Mesendoderm (in vitro differentiated cells): ENCODE measurements around the gene CPLX1.

ENCODE experiments used
- DNase-seq: peaks from one replicate; pipeline ENCODE4 v3.0.0; 2013
- H2AK5ac ChIP-seq: 2 replicates; pipeline ENCODE4 v1.6.1; 2013; ENCODE audit warnings: low read length, inconsistent platforms
- H2BK120ac ChIP-seq: 2 replicates; pipeline ENCODE4 v1.6.1; 2013; ENCODE audit warnings: low read depth, mild to moderate bottlenecking, low read length, moderate library complexity, mixed read lengths
- H2BK15ac ChIP-seq: replicated peaks from 2 replicates; pipeline ENCODE4 v1.6.1; 2013; ENCODE audit warnings: low read depth, mild to moderate bottlenecking, moderate library complexity
- H2BK5ac ChIP-seq: 2 replicates; pipeline ENCODE4 v1.6.1; 2013; ENCODE audit warnings: low read length, inconsistent platforms
- H3K18ac ChIP-seq: 2 replicates; pipeline ENCODE4 v1.6.1; 2013; ENCODE audit warnings: mild to moderate bottlenecking, low read length, mixed read lengths
- H3K23ac ChIP-seq: one replicate; pipeline ENCODE4 v1.6.1; 2013; ENCODE audit warnings: low read length
- H3K27ac ChIP-seq: 2 replicates; pipeline ENCODE4 v1.5.1; 2013; ENCODE audit warnings: low read depth, mild to moderate bottlenecking, inconsistent platforms, low read length, moderate library complexity
- H3K27me3 ChIP-seq: 2 replicates; pipeline ENCODE4 v1.6.1; 2013; ENCODE audit warnings: low read length, control low read depth, mild to moderate bottlenecking, inconsistent platforms; ENCODE audit not compliant: insufficient read depth, poor library complexity
- H3K36me3 ChIP-seq: 2 replicates; pipeline ENCODE4 v1.6.1; 2013; ENCODE audit warnings: low read length, inconsistent platforms; ENCODE audit not compliant: control insufficient read depth, insufficient read depth
- H3K4ac ChIP-seq: one replicate; pipeline ENCODE4 v1.6.1; 2013; ENCODE audit warnings: low read depth, mild to moderate bottlenecking, low read length, moderate library complexity
- H3K4me1 ChIP-seq: 2 replicates; pipeline ENCODE4 v1.6.1; 2013; ENCODE audit warnings: low read depth, low read length, inconsistent platforms; ENCODE audit not compliant: control insufficient read depth
- H3K4me2 ChIP-seq: 2 replicates; pipeline ENCODE4 v1.6.1; 2013; ENCODE audit warnings: low read length
- H3K4me3 ChIP-seq: 2 replicates; pipeline ENCODE4 v1.5.1; 2013; ENCODE audit warnings: mild to moderate bottlenecking, low read length
- H3K56ac ChIP-seq: one replicate; pipeline ENCODE4 v1.6.1; 2013; ENCODE audit warnings: low read length
- H3K79me1 ChIP-seq: 2 replicates; pipeline ENCODE4 v1.6.1; 2013; ENCODE audit warnings: low read length, inconsistent platforms
- H3K79me2 ChIP-seq: 2 replicates; pipeline ENCODE4 v1.6.1; 2013; ENCODE audit warnings: mild to moderate bottlenecking, low read length; ENCODE audit not compliant: control insufficient read depth, insufficient read depth
- H3K9ac ChIP-seq: 2 replicates; pipeline ENCODE4 v1.6.1; 2013; ENCODE audit warnings: low read length, inconsistent platforms
- H4K5ac ChIP-seq: one replicate; pipeline ENCODE4 v1.6.1; 2013; ENCODE audit warnings: low read length
- H4K8ac ChIP-seq: one replicate; pipeline ENCODE4 v1.6.1; 2013; ENCODE audit warnings: low read depth, mild to moderate bottlenecking, control low read depth, low read length, moderate library complexity
- WGBS: extraction: QIAGEN DNeasy Blood & Tissue Kit; methylation state at CpG from one replicate; pipeline ENCODE4 v1.1.7; 2013; ENCODE audit warnings: low lambda C conversion rate, missing lambda C conversion rate; ENCODE audit not compliant: insufficient coverage; ENCODE audit errors: extremely low coverage; 5-methylcytosine and 5-hydroxymethylcytosine counted together

CPLX1 gene

DNA sequence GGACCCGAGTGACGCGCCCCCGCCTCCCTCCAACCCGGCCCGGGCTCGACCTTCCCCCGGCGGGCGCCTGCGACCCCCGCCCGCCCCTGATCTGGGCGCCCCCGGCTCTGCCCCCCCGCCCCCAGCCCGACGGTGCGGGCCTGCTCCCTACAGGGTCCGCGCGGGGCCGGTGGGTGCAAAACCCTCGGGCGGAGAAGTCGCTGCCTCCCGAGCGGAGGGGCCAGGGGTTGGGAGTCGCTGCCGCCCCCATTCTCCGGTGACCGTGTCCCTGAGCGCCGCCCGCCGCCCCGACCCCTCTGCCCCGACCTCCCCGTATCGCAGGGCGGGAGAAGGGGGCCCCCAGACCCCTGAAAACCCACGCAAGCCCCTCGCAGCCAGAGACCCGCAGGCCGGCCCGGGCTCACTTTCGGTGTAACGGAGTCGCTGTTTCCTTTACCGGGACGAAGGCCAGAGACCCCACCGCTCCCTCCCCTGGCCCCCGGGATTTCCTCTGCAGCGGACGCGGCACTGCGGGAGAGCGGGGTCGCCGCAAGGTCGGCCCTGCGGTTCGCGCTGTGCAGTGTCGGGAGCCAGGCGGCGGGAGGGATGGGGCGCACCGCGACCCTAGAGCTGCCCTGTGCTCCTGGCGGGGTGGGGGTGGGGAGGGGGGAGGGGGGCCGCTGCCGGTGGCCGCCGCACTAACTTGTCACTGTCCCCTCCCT lies 729 bp upstream of the CPLX1 start:
- Histone ChIP-seq H2BK120ac (no peak overlapping the region), H3K4me2 (peak overlapping the region; percentile 25), H3K18ac (no peak overlapping the region), H3K4ac (no peak overlapping the region), H3K4me1 (no peaks in the 10 kb centered on the region), H3K27ac (no peak overlapping the region), H3K56ac (no peak overlapping the region), H3K4me3 (no peak overlapping the region), H3K23ac (no peak overlapping the region), H4K8ac (no peak overlapping the region), H2AK5ac (no peak overlapping the region), H3K79me1 (no peaks in the 10 kb centered on the region), H3K27me3 (peaks cover 20% of the 10 kb centered on the region), H3K9ac (no peak overlapping the region), H2BK15ac (no peak overlapping the region), H2BK5ac (no peak overlapping the region), H4K5ac (no peak overlapping the region), H3K36me3 (no peaks in the 10 kb centered on the region), H3K79me2 (no peaks in the 10 kb centered on the region)
- no peak for DNase-seq
- no CpG with 5 or more reads among the region's 75 CpGs for WGBS

- H4K8ac ChIP-seq, result no peak overlapping the region
- no peaks in the 10 kb centered on the region for H3K4me1 ChIP-seq
- H3K18ac ChIP-seq, result no peak overlapping the region
- DNase-seq, result no peak
- no peak overlapping the region for H3K4ac ChIP-seq
- H3K27ac ChIP-seq, result no peak overlapping the region
- H2BK15ac ChIP-seq, result no peak overlapping the region
- H2BK120ac ChIP-seq, result no peak overlapping the region
- WGBS, result no CpG with 5 or more reads among the region's 94 CpGs
- H3K27me3 ChIP-seq, result peaks cover 20% of the 10 kb centered on the region
- no peaks in the 10 kb centered on the region for H3K79me2 ChIP-seq
- H3K4me2 ChIP-seq, result no peak overlapping the region
- no peaks in the 10 kb centered on the region for H3K36me3 ChIP-seq
- no peak overlapping the region for H2BK5ac ChIP-seq
- no peak overlapping the region for H2AK5ac ChIP-seq
- no peak overlapping the region for H3K56ac ChIP-seq
- H3K4me3 ChIP-seq, result no peak overlapping the region
- H4K5ac ChIP-seq, result no peak overlapping the region
- no peak overlapping the region for H3K9ac ChIP-seq
- H3K23ac ChIP-seq, result no peak overlapping the region
- H3K79me1 ChIP-seq, result no peaks in the 10 kb centered on the region
Measured at GRCh38 chr4:825063-825970, 612 bp downstream of the CPLX1 start.

- no CpG with 5 or more reads among the region's 23 CpGs for WGBS
- Histone ChIP-seq H4K8ac (no peak overlapping the region), H3K18ac (no peak overlapping the region), H3K79me1 (no peaks in the 10 kb centered on the region), H3K4me1 (no peaks in the 10 kb centered on the region), H3K4ac (no peak overlapping the region), H3K56ac (no peak overlapping the region), H3K27ac (no peak overlapping the region), H4K5ac (no peak overlapping the region), H2AK5ac (no peak overlapping the region), H3K27me3 (peaks cover 20% of the 10 kb centered on the region), H3K4me3 (no peak overlapping the region), H3K9ac (no peak overlapping the region), H2BK15ac (no peak overlapping the region), H2BK5ac (no peak overlapping the region), H3K79me2 (no peaks in the 10 kb centered on the region), H3K4me2 (no peak overlapping the region), H3K36me3 (no peaks in the 10 kb centered on the region), H3K23ac (no peak overlapping the region), H2BK120ac (no peak overlapping the region)
- DNase-seq, result no peak
Measured at GRCh38 chr4:824461-825062, 1.4 kb downstream of the CPLX1 start.

DNA sequence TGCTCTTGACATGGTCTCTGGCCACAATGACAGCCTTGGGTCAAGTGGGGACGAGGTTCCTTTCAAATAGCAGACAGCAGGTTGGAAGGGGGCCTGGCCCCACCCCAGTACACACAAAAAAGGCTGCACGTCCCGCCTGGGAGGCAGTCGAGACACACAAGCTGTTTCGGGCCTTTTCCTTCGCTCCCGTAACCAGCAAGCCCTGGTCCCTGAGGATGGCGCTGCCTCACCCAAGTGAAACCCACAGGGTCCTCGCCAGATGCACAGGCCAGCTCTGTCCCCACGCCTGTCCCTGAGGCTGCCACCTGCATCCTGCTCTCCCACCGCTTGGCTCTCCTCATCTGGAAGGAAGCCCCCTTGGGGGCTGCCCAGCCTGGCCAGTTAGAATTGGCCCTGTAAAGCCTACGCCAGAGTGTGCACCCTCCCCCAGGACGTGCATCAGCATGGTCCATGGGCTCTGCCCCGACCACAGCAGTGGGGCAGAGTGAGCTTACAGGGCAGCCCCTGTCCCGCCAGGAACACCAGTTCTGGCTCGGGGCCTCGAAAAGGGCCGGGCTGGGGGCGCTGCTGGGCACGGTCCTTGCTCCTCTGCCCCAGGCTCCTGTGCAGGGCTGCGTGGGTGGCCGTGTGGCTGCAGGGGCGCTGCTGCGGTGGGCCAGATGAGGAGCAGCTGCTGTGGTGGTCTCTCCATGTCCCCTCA lies 2.0 kb downstream of the CPLX1 start:
- Histone ChIP-seq H2BK15ac (no peak overlapping the region), H2AK5ac (no peak overlapping the region), H4K8ac (no peak overlapping the region), H3K79me2 (no peaks in the 10 kb centered on the region), H3K4ac (no peak overlapping the region), H3K27ac (no peak overlapping the region), H3K4me1 (no peaks in the 10 kb centered on the region), H3K56ac (no peak overlapping the region), H2BK5ac (no peak overlapping the region), H3K36me3 (no peaks in the 10 kb centered on the region), H3K18ac (no peak overlapping the region), H2BK120ac (no peak overlapping the region), H3K9ac (no peak overlapping the region), H3K4me2 (no peak overlapping the region), H3K4me3 (no peak overlapping the region), H3K27me3 (peaks cover 23% of the 10 kb centered on the region), H3K79me1 (no peaks in the 10 kb centered on the region), H4K5ac (no peak overlapping the region), H3K23ac (no peak overlapping the region)
- no CpG with 5 or more reads among the region's 24 CpGs for WGBS
- no peak for DNase-seq

DNA sequence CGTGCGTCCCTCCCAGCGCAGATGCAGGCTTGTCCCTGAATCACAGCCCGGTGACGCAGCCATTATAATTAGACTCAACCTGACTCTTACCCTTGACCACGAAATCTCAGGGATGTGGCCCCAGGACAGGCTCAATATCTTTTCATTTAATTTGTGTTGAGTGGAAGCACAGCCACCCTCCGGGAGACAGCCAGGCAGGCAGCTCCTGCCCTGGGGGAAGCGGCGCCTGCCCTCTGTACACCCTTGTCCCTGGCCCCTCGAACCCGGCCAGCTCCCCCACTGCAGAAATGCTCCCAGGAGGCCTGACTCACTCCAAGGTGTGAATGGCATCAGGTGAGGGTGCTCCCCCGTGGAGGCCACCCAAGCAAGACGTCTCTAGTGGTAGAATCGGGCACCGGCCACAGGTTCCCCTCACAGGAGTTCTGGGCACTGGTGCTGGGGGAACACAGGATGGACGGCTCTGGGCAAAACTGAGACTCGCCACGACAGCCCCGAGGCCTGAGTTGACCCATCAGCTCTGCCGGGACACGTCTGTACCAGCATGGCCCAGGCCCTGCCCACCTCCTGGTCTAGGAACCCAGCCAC lies 2.7 kb downstream of the CPLX1 start:
- H2BK120ac ChIP-seq, result no peak overlapping the region
- no peaks in the 10 kb centered on the region for H3K79me1 ChIP-seq
- no peak overlapping the region for H4K5ac ChIP-seq
- no CpG with 5 or more reads among the region's 21 CpGs for WGBS
- H3K27me3 ChIP-seq, result peaks cover 23% of the 10 kb centered on the region
- H2BK5ac ChIP-seq, result no peak overlapping the region
- no peak overlapping the region for H4K8ac ChIP-seq
- H2BK15ac ChIP-seq, result no peak overlapping the region
- H3K56ac ChIP-seq, result no peak overlapping the region
- no peak overlapping the region for H3K9ac ChIP-seq
- no peak overlapping the region for H3K4ac ChIP-seq
- no peak overlapping the region for H3K27ac ChIP-seq
- H3K36me3 ChIP-seq, result no peaks in the 10 kb centered on the region
- H3K23ac ChIP-seq, result no peak overlapping the region
- no peak overlapping the region for H3K4me2 ChIP-seq
- H3K79me2 ChIP-seq, result no peaks in the 10 kb centered on the region
- H3K18ac ChIP-seq, result no peak overlapping the region
- H3K4me3 ChIP-seq, result no peak overlapping the region
- H3K4me1 ChIP-seq, result no peaks in the 10 kb centered on the region
- H2AK5ac ChIP-seq, result no peak overlapping the region
- no peak for DNase-seq
